ENCODE data around the gene CLRN1.

Gene CLRN1

GRCh38 chr3:150878290-150878689 lies 94.2 kb downstream of the CLRN1 start:
- no peak for DNase-seq (ENCODE audit: extremely low read depth in 1 of 2, low read depth in 1 of 2)

GRCh38 chr3:150877303-150877702 lies 95.2 kb downstream of the CLRN1 start:
- no peak for DNase-seq (ENCODE audit: extremely low read depth in 1 of 2, low read depth in 1 of 2)

DNA sequence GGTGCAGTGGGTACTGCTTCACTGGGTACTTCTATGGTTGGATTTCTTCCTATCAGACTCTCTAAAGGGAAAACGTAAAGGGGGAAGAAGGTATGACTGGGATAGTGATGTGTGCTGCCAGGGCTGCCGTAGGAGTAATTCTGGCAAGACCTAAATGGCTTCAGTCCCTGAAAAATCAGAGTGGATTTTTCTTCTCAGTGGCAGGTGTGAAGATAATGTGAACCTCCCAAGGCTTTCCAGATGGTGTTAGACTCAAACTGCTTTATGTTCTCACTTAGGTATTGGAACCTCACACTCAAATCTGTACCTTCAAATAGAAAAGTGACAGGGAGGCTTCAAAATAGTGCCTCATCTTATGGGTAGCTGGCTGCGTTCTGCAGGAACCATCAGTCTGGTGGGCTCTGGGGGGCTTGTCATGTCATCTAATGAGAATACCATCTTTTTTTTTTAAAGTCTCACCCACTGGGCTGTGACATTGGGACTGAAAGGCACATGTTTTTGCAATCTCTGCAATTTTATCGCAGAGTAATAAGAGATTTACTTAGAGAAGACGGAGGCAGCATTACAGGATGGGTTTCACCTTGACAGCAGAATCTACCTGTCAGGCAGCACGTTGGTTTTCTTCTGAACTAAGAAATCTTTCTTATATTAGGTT lies 95.8 kb downstream of the CLRN1 start:
- no peak for DNase-seq (ENCODE audit: extremely low read depth in 1 of 2, low read depth in 1 of 2)

Data from activated CD8-positive, alpha-beta memory T cell treated with anti-CD3 and anti-CD28 coated beads for 1 hour (primary cell).